Measurements from ENCODE around the gene STX16.
"Not testable (repeated sequence)": the region's sequence is repeated elsewhere in the genome, so short reads cannot be mapped to it uniquely, and the experiment has no call there.

Gene STX16

DNA sequence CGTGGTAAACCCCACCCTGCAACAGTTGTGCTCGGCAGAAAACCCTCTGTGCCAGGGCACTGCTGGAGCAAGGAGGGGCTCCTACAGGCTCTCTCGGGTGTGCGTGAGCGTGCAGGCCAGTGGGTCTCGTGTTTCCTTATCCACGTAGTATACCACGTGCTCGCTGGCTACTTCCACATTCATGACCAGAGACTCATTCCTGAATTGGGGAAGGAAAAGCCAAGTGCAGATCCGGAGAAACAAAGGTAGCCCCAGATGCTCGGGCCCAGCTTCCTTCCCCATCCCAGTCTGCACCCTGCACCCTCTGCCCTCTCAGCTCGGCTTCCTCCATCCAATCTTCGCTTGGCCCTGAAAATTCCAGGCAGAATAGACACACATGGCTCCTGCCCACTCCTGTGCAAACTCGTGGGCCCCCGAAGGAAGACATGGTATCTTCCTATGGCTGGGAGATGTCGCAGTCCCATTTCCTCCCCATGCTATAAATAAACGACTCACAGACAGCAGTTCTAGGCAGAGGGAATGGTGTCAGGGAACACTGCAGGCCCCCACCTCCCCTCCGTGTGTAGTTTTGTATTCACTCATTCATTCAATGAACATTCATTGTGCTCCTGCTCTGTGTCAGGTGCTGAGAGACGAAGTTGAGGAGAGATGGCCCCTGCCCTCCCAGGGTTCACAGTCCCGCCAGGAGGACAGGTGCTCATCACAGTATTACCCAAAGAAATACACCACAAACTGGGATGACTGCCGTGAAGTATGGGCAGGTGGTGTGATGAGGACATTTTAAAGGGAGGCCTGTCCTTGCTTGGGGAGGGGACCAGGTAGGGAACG is 71.1 kb downstream of the STX16 start:
- no peak for DNase-seq (ENCODE audit: low read depth in 2 of 2, low spot score in 1 of 2)

DNA sequence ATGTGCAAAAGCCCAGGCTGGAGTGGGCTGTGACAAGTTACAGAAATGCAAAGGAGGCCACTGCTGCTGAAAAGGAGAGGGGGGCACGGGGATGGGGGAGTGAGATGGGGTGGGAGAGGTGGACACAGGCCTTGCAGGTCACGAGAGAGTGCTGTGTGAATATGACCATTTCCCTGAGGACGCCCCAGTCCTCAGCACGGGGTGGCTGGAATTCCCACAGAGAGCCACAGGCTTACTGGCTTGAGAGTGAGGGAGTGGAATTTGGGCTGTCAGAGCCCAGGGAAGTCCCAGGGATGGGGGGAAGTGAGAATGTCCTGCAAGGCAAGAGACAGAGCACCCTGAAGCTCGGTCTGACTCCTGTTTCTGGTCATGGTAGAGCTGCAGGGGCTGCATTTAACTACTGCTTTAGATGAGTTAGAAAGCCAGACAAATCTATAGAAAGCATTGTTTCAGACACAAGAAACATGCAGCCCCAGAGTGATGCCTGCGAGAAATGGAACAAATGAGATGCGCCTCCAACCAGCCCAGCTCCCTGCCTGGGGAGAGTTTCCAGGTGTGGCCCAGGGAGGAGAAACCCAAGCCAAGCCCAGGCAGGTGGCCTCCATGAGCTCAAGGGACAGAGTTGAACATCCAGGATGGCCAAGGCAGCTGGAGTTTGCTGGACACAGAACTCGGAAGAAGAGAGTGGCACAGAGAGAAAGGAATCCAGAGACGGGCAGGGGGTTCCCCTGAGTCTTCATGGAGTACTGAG is 72.0 kb downstream of the STX16 start:
- DNase-seq (ENCODE audit: low read depth in 2 of 2, low spot score in 1 of 2) = no peak

GRCh38 chr20:58723628-58723984 is 72.5 kb downstream of the STX16 start:
- DNase-seq (ENCODE audit: low read depth in 2 of 2, low spot score in 1 of 2) = no peak

GRCh38 chr20:58726156-58726555 is 75.1 kb downstream of the STX16 start:
- not testable (repeated sequence) for DNase-seq (ENCODE audit: low read depth in 2 of 2, low spot score in 1 of 2)
